GM21737 (cell line): ENCODE data around the gene BBLN.

Source experiments
- ATAC-seq: cut with Tn5 transposase; IDR thresholded peaks from one replicate; pipeline ENCODE4 v1.9.1; 2021; ENCODE audit warnings: mild to moderate bottlenecking, moderate library complexity; ENCODE audit not compliant: unreplicated experiment

The BBLN gene

GRCh38 chr9:128211186-128211980 lies 51.3 kb downstream of the BBLN start:
- no peak for ATAC-seq

- ATAC-seq, result no peak
These were observed 51.9 kb downstream of the BBLN start for GRCh38 chr9:128211981-128212281.
